Activated T-helper 1 cell treated with anti-CD3 and anti-CD28 coated beads, Interleukin-2, amount 50 U/mL, for 16 hours (primary cell): ENCODE measurements around the gene CD300LB.

Experiments
- DNase-seq, 2 donors: peaks; one replicate each; pipeline ENCODE4 v3.0.0-alpha.2; 2020; ENCODE audit warnings: low read depth in 1 of 2, low spot score in 1 of 2

CD300LB gene

GRCh38 chr17:74550602-74551001 lies 19.3 kb upstream of the CD300LB start:
- no peak for DNase-seq

- no peak for DNase-seq
Observed at GRCh38 chr17:74549343-74549742, 18.1 kb upstream of the CD300LB start.

GRCh38 chr17:74547736-74548135 lies 16.5 kb upstream of the CD300LB start:
- DNase-seq, result no peak

GRCh38 chr17:74547264-74547663 lies 16.0 kb upstream of the CD300LB start:
- no peak for DNase-seq

GRCh38 chr17:74546586-74546985 lies 15.3 kb upstream of the CD300LB start:
- no peak for DNase-seq

- DNase-seq, result no peak
Observed at GRCh38 chr17:74545843-74546230, 14.6 kb upstream of the CD300LB start, which contains the start of gene CD300C. CD300C (minus strand) TSS chr17:74546115; CDS start chr17:74545782, 333 bp downstream.

GRCh38 chr17:74544991-74545842 lies 13.9 kb upstream of the CD300LB start:
- DNase-seq, result no peak

- no peak for DNase-seq
Observed at GRCh38 chr17:74543891-74544760, 12.9 kb upstream of the CD300LB start.

GRCh38 chr17:74543406-74543805 lies 12.1 kb upstream of the CD300LB start:
- DNase-seq, result no peak

GRCh38 chr17:74542727-74543383 lies 11.6 kb upstream of the CD300LB start:
- no peak for DNase-seq

- no peak for DNase-seq
Observed at GRCh38 chr17:74542166-74542565, 10.9 kb upstream of the CD300LB start.

- DNase-seq, result no peak
Observed at GRCh38 chr17:74541176-74542111, 10.2 kb upstream of the CD300LB start.

- DNase-seq, result no peak
Observed at GRCh38 chr17:74539281-74539820, 8.1 kb upstream of the CD300LB start.

- DNase-seq, result no peak
Observed at GRCh38 chr17:74536890-74537289, 5.6 kb upstream of the CD300LB start.

- DNase-seq, result no peak
Observed at GRCh38 chr17:74532115-74532514, 840 bp upstream of the CD300LB start.

- DNase-seq, result no peak
Observed at GRCh38 chr17:74530831-74531150, 484 bp downstream of the CD300LB start.

- no peak for DNase-seq
Observed at GRCh38 chr17:74529243-74529642, 2.0 kb downstream of the CD300LB start.

- no peak for DNase-seq
Observed at GRCh38 chr17:74528491-74529199, 2.6 kb downstream of the CD300LB start.

GRCh38 chr17:74527756-74528155 lies 3.5 kb downstream of the CD300LB start:
- no peak for DNase-seq

GRCh38 chr17:74527081-74527480 lies 4.2 kb downstream of the CD300LB start:
- no peak for DNase-seq
